K562 treated with DMSO at 1 percent for 24 hours (cell line): ENCODE results near the gene CNR1. TPM values are rescaled to one million over a fixed set of nuclear protein-coding genes. Genes with fewer than 3 reads are reported as not detected.

Source experiments
- total RNA-seq: library from RNA; unstranded; fragments of 300-600 nt; gene quantifications from 2 replicates; pipeline ENCODE4 v1.2.3, GENCODE V29; 2022; ENCODE audit warnings: low read depth; ENCODE audit not compliant: insufficient read depth

Gene CNR1
- 2.0 and 2.1 TPM in 2 replicates for total RNA-seq

GRCh38 chr6:88165844-88166492 lies at the start of gene CNR1:
TSS of gene CNR1 (minus strand) at chr6:88166347. CDS start at chr6:88145274, 21,073 bp downstream.

Other genes starting within 250 kb of the CNR1 start
- not detected in 2 replicates for gene SPACA1, start 118.5 kb downstream of the CNR1 start, total RNA-seq